ENCODE measurements around the gene CALN1. TPM values are rescaled to one million over a fixed set of nuclear protein-coding genes. Genes with fewer than 3 reads are reported as not detected.

Gene CALN1
- polyA plus RNA-seq, 1 donor (not counting 4 experiments of a cell fraction or from before 2014, with no cell fraction given) = not detected

GRCh38 chr7:71787513-71787912 lies 624.6 kb downstream of the CALN1 start:
- dilution Hi-C loops (cut with MboI; ENCODE audit: extremely low pct_ligation_motif_present, low sequenced_read_pairs) = no loop called here
- FAIRE-seq (no peak), DNase-seq (ENCODE audit: low read depth, low spot score) (no peak)
- Histone ChIP-seq H3K79me2 (ENCODE audit: control insufficient read depth, insufficient read depth, low read length) (no peaks in the 10 kb centered on the region), H3K9ac (ENCODE audit: control insufficient read depth, extremely low read depth, insufficient read depth, low read length) (no peak overlapping the region), H3K36me3 (ENCODE audit: control insufficient read depth in 2 of 2, extremely low read depth in 1 of 2, insufficient read depth in 2 of 2, low read length in 2 of 2) (no peaks in the 10 kb centered on the region), H3K27ac (ENCODE audit: control insufficient read depth, insufficient read depth, low read length) (no peak overlapping the region), H3K9me1 (ENCODE audit: control insufficient read depth, extremely low read depth, insufficient read depth, low read length) (no peaks in the 10 kb centered on the region), H3K27me3 (ENCODE audit: control insufficient read depth, extremely low read depth, insufficient read depth, low read length) (no peaks in the 10 kb centered on the region), H3K4me3 (ENCODE audit: control insufficient read depth in 2 of 3, extremely low read depth in 1 of 3, insufficient read depth in 2 of 3, low read depth in 1 of 3, low read length in 3 of 3) (no peak overlapping the region), H3K9me3 (ENCODE audit: control insufficient read depth, low read depth, low read length) (peaks cover 3% of the 10 kb centered on the region), H3K4me1 (ENCODE audit: control insufficient read depth, extremely low read depth, insufficient read depth, low read length) (no peaks in the 10 kb centered on the region), H2AFZ (ENCODE audit: control insufficient read depth, low read length) (no peak overlapping the region), H3K4me2 (ENCODE audit: control insufficient read depth, extremely low read depth, insufficient read depth, low read depth, low read length) (no peak overlapping the region), H4K20me1 (ENCODE audit: control insufficient read depth, extremely low read depth, insufficient read depth, low read length) (no peaks in the 10 kb centered on the region)
- TF ChIP-seq CTCF (optimal IDR thresholded peaks at IDR 0.05 in 1 of 3, IDR thresholded peaks at IDR 0.05 in 1 of 3, conservative IDR thresholded peaks at IDR 0.05 in 1 of 3; ENCODE audit: extremely low read depth in 1 of 3, insufficient read depth in 2 of 3, low read length in 3 of 3) (no peak), EZH2 (IDR thresholded peaks at IDR 0.05; ENCODE audit: low read length) (no peak)

- H3K27me3 ChIP-seq (ENCODE audit: control insufficient read depth, extremely low read depth, insufficient read depth, low read length) = no peaks in the 10 kb centered on the region
- H3K36me3 ChIP-seq (ENCODE audit: control insufficient read depth in 2 of 2, extremely low read depth in 1 of 2, insufficient read depth in 2 of 2, low read length in 2 of 2) = no peaks in the 10 kb centered on the region
- no peaks in the 10 kb centered on the region for H3K4me1 ChIP-seq (ENCODE audit: control insufficient read depth, extremely low read depth, insufficient read depth, low read length)
- FAIRE-seq (no peak), DNase-seq (ENCODE audit: low read depth, low spot score) (no peak)
- dilution Hi-C loops (cut with MboI; ENCODE audit: extremely low pct_ligation_motif_present, low sequenced_read_pairs) = no loop called here
- no peak overlapping the region for H3K4me2 ChIP-seq (ENCODE audit: control insufficient read depth, extremely low read depth, insufficient read depth, low read depth, low read length)
- no peak overlapping the region for H3K9ac ChIP-seq (ENCODE audit: control insufficient read depth, extremely low read depth, insufficient read depth, low read length)
- H2AFZ ChIP-seq (ENCODE audit: control insufficient read depth, low read length) = no peak overlapping the region
- TF ChIP-seq EZH2 (IDR thresholded peaks at IDR 0.05; ENCODE audit: low read length) = no peak
- no peak for TF ChIP-seq CTCF (optimal IDR thresholded peaks at IDR 0.05 in 1 of 3, IDR thresholded peaks at IDR 0.05 in 1 of 3, conservative IDR thresholded peaks at IDR 0.05 in 1 of 3; ENCODE audit: extremely low read depth in 1 of 3, insufficient read depth in 2 of 3, low read length in 3 of 3)
- no peaks in the 10 kb centered on the region for H3K79me2 ChIP-seq (ENCODE audit: control insufficient read depth, insufficient read depth, low read length)
- H3K4me3 ChIP-seq (ENCODE audit: control insufficient read depth in 2 of 3, extremely low read depth in 1 of 3, insufficient read depth in 2 of 3, low read depth in 1 of 3, low read length in 3 of 3) = no peak overlapping the region
- H4K20me1 ChIP-seq (ENCODE audit: control insufficient read depth, extremely low read depth, insufficient read depth, low read length) = no peaks in the 10 kb centered on the region
- no peaks in the 10 kb centered on the region for H3K9me1 ChIP-seq (ENCODE audit: control insufficient read depth, extremely low read depth, insufficient read depth, low read length)
- no peak overlapping the region for H3K27ac ChIP-seq (ENCODE audit: control insufficient read depth, insufficient read depth, low read length)
- H3K9me3 ChIP-seq (ENCODE audit: control insufficient read depth, low read depth, low read length) = peaks cover 3% of the 10 kb centered on the region
These were observed 626.9 kb downstream of the CALN1 start for GRCh38 chr7:71785216-71785615.
